HEK293T (cell line): Measurements from ENCODE around the gene TGDS.
"Not testable (repeated sequence)": the region's sequence is repeated elsewhere in the genome, so short reads cannot be mapped to it uniquely, and the experiment has no call there.

ENCODE experiments used
- CTCF ChIA-PET: fragments of 350-600 bp; formaldehyde crosslinking; extraction: SDS; loops from one replicate; lab custom pipeline; 2021; ENCODE audit warnings: antibody characterized with exemption, inconsistent platforms; lab: Yijun Ruan, JAX
- POLR2A ChIA-PET: fragments of 350-600 bp; formaldehyde crosslinking; extraction: SDS; loops from one replicate; lab custom pipeline; 2020; ENCODE audit warnings: antibody characterized with exemption, inconsistent platforms; lab: Yijun Ruan, JAX
- DNase-seq: peaks from one replicate; pipeline ENCODE4 v3.0.0; 2012; ENCODE audit warnings: mixed read lengths; ENCODE audit errors: extremely low spot score
- ARNT ChIP-seq: fragments of 450-650 bp; IDR thresholded peaks from 2 replicates; pipeline ENCODE4 v1.6.1; 2017; ENCODE audit warnings: mild to moderate bottlenecking
- BHLHE40 ChIP-seq: fragments of 450-650 bp; IDR thresholded peaks from 2 replicates; pipeline ENCODE4 v1.6.1; 2016; ENCODE audit warnings: mild to moderate bottlenecking, moderate library complexity, borderline replicate concordance
- CTBP1 ChIP-seq: fragments of 450-650 bp; IDR thresholded peaks from 2 replicates; pipeline ENCODE4 v1.6.1; 2016; ENCODE audit warnings: borderline replicate concordance
- ELF4 ChIP-seq: fragments of 450-650 bp; IDR thresholded peaks from 2 replicates; pipeline ENCODE4 v1.6.1; 2017; ENCODE audit warnings: antibody characterized with exemption
- FOXA1 ChIP-seq: fragments of 450-650 bp; IDR thresholded peaks from 2 replicates; pipeline ENCODE4 v1.6.1; 2016; ENCODE audit warnings: mild to moderate bottlenecking
- FOXK2 ChIP-seq: fragments of 450-650 bp; IDR thresholded peaks from 2 replicates; pipeline ENCODE4 v1.6.1; 2016; ENCODE audit warnings: mild to moderate bottlenecking
- FOXM1 ChIP-seq: fragments of 450-650 bp; IDR thresholded peaks from 2 replicates; pipeline ENCODE4 v1.6.1; 2017; ENCODE audit warnings: mild to moderate bottlenecking, borderline replicate concordance
- HDGF ChIP-seq: fragments of 450-650 bp; IDR thresholded peaks from 2 replicates; pipeline ENCODE4 v1.6.1; 2017; ENCODE audit warnings: antibody characterized with exemption, borderline replicate concordance
- L3MBTL2 ChIP-seq: fragments of 450-650 bp; conservative IDR thresholded peaks from 2 replicates; pipeline ENCODE4 v1.6.1; 2016; ENCODE audit warnings: mild to moderate bottlenecking
- LEF1 ChIP-seq: fragments of 450-650 bp; IDR thresholded peaks from 2 replicates; pipeline ENCODE4 v1.6.1; 2017; ENCODE audit warnings: mild to moderate bottlenecking, borderline replicate concordance
- NFRKB ChIP-seq: fragments of 450-650 bp; IDR thresholded peaks from 2 replicates; pipeline ENCODE4 v1.6.1; 2016; ENCODE audit warnings: mild to moderate bottlenecking, moderate library complexity
- SP1 ChIP-seq: fragments of 450-650 bp; IDR thresholded peaks from 2 replicates; pipeline ENCODE4 v1.6.1; 2017
- SUZ12 ChIP-seq: fragments of 450-650 bp; IDR thresholded peaks from 2 replicates; pipeline ENCODE4 v1.6.1; 2016; ENCODE audit warnings: mild to moderate bottlenecking
- TARDBP ChIP-seq: fragments of 450-650 bp; IDR thresholded peaks from 2 replicates; pipeline ENCODE4 v1.6.1; 2016
- ZNF384 ChIP-seq: fragments of 450-650 bp; IDR thresholded peaks from 2 replicates; pipeline ENCODE4 v1.6.1; 2016
- TF ChIP-seq, protein P1 (sequence below): fragments of 450-650 bp; IDR thresholded peaks from 2 replicates; pipeline ENCODE4 v1.6.1; 2016

The TGDS gene, protein sequence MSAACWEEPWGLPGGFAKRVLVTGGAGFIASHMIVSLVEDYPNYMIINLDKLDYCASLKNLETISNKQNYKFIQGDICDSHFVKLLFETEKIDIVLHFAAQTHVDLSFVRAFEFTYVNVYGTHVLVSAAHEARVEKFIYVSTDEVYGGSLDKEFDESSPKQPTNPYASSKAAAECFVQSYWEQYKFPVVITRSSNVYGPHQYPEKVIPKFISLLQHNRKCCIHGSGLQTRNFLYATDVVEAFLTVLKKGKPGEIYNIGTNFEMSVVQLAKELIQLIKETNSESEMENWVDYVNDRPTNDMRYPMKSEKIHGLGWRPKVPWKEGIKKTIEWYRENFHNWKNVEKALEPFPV

DNA sequence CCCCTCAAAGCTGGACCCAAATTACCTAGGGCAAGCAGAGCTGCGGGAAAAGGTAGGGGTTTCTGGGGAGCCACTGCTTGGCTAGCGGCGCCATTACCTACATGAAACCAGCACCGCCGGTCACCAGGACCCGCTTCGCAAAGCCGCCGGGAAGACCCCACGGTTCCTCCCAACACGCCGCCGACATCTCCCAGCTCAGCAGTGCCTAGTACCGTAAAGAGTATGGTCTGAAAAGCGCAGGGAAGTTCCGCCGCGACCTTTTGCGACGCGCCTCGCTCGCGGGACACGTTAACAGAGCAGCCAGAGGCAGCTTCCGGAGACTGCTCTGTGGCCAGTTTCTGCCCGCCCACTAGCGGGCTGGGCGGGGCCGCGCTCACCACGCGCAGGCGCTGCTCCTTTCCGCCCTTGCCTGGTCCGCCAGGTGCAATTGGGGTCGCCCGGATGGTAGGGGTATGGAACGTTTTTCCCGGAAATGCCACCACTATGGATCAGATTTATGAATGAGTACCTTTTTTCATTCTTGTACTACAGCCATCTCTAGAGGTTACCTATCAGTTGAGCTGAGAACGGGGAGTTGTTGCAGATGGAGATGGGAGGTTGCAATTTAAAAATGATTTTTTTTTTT is at the start of gene TGDS:
Gene TGDS, minus strand, starts transcription at position 203 of the 625 bp plus-strand sequence. Its CDS starts 16 bp downstream, at position 187.
- ChIA-PET POLR2A (interaction anchor here (0.7 to 2.6 kb wide), 36 partner anchors 10 to 1877 kb away, joined by 3 to 66 read pairs (median 5); no protein-coding TSS in a partner anchor), CTCF (interaction anchor here (0.9 to 1.4 kb wide), 5 partner anchors 10 to 162 kb away, joined by 3 to 6 read pairs (median 5); no protein-coding TSS in a partner anchor)
- peak; percentile 72 for TF ChIP-seq ELF4
- no peak for TF ChIP-seq SP1
- no peak for TF ChIP-seq SUZ12
- TF ChIP-seq ARNT = no peak
- no peak for TF ChIP-seq CTBP1
- TF ChIP-seq BHLHE40 = no peak
- DNase-seq = peak; percentile 100

DNA sequence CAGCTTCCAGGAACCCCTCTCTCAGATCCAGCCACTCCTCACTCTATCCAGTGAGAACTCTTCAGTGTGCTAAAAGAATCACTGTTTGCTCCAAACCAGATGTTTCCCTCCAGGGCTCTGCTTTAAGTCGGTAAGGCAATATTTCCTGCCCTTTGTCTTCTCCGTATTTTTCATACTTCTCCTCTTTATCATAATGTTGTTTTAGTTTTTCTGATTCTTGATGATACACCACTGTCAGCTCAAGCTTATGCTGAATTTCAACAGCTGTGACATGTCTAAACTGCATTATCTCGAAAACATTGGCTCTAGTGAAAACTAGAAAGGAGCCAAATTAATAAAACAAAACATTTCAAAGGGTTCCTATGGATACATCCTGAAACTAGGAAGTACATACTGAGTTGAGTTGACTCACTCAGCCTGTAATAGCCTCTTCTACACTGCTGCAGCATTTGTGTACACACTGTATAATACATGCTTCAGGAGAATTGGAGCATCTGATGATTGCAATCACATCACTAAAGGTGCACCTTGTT is 45.5 kb upstream of the TGDS start:
- TF ChIP-seq ARNT = no peak
- TF ChIP-seq, protein P1, sequence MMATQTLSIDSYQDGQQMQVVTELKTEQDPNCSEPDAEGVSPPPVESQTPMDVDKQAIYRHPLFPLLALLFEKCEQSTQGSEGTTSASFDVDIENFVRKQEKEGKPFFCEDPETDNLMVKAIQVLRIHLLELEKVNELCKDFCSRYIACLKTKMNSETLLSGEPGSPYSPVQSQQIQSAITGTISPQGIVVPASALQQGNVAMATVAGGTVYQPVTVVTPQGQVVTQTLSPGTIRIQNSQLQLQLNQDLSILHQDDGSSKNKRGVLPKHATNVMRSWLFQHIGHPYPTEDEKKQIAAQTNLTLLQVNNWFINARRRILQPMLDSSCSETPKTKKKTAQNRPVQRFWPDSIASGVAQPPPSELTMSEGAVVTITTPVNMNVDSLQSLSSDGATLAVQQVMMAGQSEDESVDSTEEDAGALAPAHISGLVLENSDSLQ = no peak
- TF ChIP-seq HDGF = no peak
- TF ChIP-seq L3MBTL2 = no peak
- no peak for TF ChIP-seq FOXA1
- TF ChIP-seq CTBP1 = no peak
- TF ChIP-seq ZNF384 = no peak
- no peak for TF ChIP-seq BHLHE40
- TF ChIP-seq SUZ12 = no peak
- no peak for TF ChIP-seq NFRKB
- no peak for TF ChIP-seq FOXK2
- TF ChIP-seq LEF1 = no peak
- no peak for TF ChIP-seq TARDBP
- TF ChIP-seq FOXM1 = no peak
- TF ChIP-seq SP1 = no peak
- ChIA-PET POLR2A (no interaction called here), CTCF (interaction anchor here (0.6 to 0.7 kb wide), 2 partner anchors 14 to 196 kb away, joined by 3 to 4 read pairs; no protein-coding TSS in a partner anchor)
- no peak for DNase-seq

DNA sequence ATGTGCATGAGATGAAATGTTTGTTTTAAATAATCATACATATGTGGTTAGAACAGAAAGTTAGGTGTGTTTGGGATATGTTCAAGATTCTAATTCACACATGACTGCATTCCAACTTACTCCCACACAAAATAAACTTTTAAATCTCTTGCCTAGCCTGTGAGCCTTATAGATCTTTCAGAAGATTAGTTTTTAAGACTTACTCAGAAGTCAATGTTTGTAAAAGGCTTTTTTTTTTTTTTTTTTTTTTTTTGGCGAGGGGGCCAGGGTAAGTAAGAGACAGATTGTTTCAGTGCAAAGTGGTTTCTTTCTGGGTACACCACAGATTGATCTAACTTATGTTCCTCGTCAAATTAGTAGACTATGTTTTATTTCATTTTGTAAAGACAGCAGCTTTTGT is 44.8 kb upstream of the TGDS start:
- POLR2A ChIA-PET = no interaction called here
- DNase-seq = no peak

DNA sequence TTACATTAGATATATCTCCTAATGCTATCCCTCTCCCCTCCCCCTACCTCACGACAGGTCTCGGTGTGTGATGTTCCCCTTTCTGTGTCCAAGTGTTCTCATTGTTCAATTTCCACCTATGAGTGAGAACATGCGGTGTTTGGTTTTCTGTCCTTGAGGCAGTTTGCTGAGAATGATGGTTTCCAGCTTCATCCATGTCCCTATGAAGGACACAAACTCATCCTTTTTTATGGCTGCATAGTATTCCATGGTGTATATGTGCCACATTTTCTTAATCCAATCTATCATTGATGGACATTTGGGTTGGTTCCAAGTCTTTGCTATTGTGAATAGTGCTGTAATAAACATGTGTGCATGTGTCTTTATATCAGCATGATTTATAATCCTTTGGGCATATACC is 41.7 kb upstream of the TGDS start:
- CTCF ChIA-PET = interaction anchor here (0.9 to 1.2 kb wide), 3 partner anchors 7 to 24 kb away, joined by 3 read pairs; no protein-coding TSS in a partner anchor
- DNase-seq, POLR2A ChIA-PET: not testable (repeated sequence)

More for the DNA sequence above, 44.8 kb upstream of the TGDS start:
- TF ChIP-seq ZNF384 (peak; percentile 78), FOXK2 (no peak), HDGF (no peak)
- CTCF ChIA-PET = interaction anchor here (1.2 kb wide), 1 partner anchor 21 kb away, joined by 3 read pairs; no protein-coding TSS in a partner anchor

DNA sequence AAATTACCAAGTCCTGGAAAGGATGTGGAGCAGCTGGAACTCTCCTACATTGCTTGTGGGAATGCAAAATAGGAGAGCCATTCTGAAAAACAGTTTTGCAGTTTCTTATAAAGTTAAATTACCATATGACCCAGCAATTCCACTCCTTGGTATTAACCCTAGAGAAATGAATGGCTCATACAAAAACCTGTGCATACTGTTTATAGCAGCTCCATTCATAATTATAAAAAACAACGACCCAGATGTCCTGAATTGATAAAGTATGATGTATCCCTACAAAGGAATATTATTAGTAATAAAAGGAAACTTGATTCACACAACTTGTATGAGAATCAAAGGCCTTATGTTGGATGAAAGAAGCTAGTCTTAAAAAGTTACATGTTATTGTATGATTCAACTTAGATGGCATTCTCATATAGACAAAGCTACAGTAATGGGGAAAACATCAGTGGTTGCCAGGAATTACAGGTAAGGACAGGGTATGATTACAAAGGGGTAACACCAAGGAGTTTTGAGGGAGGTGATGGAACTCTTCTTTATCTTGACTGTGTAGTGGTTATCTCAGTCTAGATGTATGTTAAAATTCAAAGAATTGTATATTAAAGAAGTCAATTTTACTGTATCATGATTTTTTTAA is 41.1 kb upstream of the TGDS start:
- ChIA-PET POLR2A (no interaction called here), CTCF (interaction anchor here (0.9 to 1.2 kb wide), 3 partner anchors 8 to 24 kb away, joined by 3 read pairs; no protein-coding TSS in a partner anchor)
- TF ChIP-seq HDGF = no peak
- no peak for TF ChIP-seq SUZ12
- no peak for TF ChIP-seq ELF4

DNA sequence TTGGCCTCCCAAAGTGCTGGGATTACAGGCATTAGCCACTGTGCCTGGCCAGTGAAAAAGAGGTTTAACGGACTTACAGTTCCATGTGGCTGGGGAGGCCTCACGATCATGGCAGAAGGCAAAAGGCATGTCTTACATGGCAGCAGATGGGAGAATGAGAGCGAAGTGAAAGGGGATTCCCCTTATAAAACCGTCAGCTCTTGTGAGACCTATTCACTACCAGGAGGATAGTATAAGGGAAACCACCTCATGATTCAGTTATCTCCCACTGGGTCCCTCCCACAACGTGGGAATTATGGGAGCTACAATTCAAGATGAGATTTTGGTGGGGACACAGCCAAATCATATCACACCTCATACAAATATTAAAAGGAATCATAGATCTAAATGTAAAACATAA is 40.1 kb upstream of the TGDS start:
- POLR2A ChIA-PET, DNase-seq, CTCF ChIA-PET: not testable (repeated sequence)

More for the DNA sequence above, 41.1 kb upstream of the TGDS start:
- DNase-seq = no peak

DNA sequence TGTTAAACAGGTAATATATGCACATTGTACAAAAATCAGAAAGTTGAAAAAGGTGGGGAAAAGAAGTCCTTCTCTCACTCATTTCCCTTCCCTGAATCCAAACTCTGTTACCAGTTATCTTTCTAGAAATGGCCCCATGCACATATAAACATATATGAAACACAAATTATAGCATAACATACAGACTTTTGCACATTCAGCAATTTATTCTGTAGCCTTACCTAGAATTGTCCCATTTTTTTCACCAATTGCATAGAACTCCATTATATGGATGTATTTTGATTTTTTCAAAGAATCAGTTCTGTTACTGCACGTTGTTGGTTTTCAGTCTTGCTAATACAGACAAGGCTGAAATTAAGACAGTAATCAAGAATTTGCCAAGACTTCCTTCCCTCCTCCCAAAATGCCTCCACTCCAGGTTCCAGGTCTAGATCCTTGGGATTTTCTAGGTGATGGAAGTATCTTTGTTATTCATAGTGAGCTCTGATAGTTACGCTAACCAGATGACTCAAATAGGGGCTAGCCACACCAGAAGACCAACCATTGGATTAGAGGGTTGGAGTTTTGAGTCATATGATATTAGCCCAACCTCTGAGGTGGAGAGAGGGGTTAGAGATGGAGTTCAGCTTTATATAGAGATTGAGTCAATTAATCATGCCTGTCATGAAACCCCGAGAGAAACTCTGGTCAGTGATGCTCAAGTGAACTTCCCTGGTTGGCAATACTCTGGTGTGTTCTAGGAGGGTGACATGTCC is 36.5 kb upstream of the TGDS start:
- no peak for DNase-seq
- ChIA-PET CTCF (no interaction called here), POLR2A (no interaction called here)
- no peak for TF ChIP-seq ELF4
- TF ChIP-seq, protein P1 = peak; percentile 40; the same call in 1 of the 2 replicates
